ENCODE results near the gene RFX2. TPM values are rescaled to one million over a fixed set of nuclear protein-coding genes. Genes with fewer than 3 reads are reported as not detected.

RFX2 gene
- total RNA-seq, 1 experiment from 2014 or later = 3.7 TPM

DNA sequence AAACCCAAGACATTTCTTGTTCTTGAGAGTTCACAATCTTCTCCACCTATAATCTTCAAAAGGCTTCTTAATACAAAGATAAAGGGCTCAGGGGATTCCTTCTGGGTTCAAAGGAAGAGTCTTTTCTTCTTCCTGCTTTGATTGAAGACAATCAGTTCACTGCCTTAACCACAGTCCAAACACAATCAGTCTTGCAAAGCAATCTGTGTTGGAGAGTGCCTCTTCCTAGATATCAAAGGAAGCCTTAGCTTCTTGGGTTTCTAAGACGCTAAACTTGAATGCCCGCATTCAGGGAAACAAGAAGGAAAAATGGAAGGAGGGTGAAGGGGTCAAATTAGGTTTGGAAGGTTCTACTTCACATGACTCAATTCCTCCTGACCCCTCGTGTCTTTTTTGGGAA is 159.6 kb downstream of the RFX2 start:
- no peak overlapping the region for H4K91ac ChIP-seq (ENCODE audit: insufficient read length, low read depth, low read length)
- no peak overlapping the region for H2BK120ac ChIP-seq (ENCODE audit: low read depth, low read length, poor library complexity, severe bottlenecking)
- peaks cover 3% of the 10 kb centered on the region; the same call in 1 of the 2 replicates for H3K79me2 ChIP-seq (ENCODE audit: insufficient read depth, low read length)
- peaks cover 1% of the 10 kb centered on the region for H3K27me3 Mint-ChIP-seq (ENCODE audit: low read depth)
- no peak overlapping the region for H3K23ac ChIP-seq (ENCODE audit: insufficient read length, low read depth, low read length)
- peaks cover 5 to 18% (median 10%) of the 10 kb centered on the region in 3 experiments for H3K36me3 Mint-ChIP-seq (ENCODE audit: insufficient read depth in 1 of 3, low read depth in 3 of 3)
- no peak overlapping the region for H3K14ac ChIP-seq (ENCODE audit: insufficient read depth, low read length)
- WGBS (ENCODE audit: extremely low coverage, insufficient read length, low lambda C conversion rate) = no CpG with 5 or more reads among the region's 3 CpGs
- H3K27me3 ChIP-seq (ENCODE audit: insufficient read depth, low read length) = no peaks in the 10 kb centered on the region
- H3T11ph ChIP-seq (ENCODE audit: low read length) = no peak overlapping the region
- no peak overlapping the region for H2BK5ac ChIP-seq (ENCODE audit: insufficient read length, low read length)
- H3K4me2 ChIP-seq (ENCODE audit: insufficient read depth, insufficient read length, low read length) = no peak overlapping the region
- H2BK20ac ChIP-seq (ENCODE audit: low read depth, low read length, poor library complexity, severe bottlenecking) = no peak overlapping the region
- no peaks in the 10 kb centered on the region for H3K9me3 ChIP-seq (ENCODE audit: control insufficient read depth, low read depth, low read length)
- no peak overlapping the region for H2BK12ac ChIP-seq (ENCODE audit: insufficient read length, low read depth, low read length)
- no peak overlapping the region for H3K18ac ChIP-seq (ENCODE audit: insufficient read length, low read depth, low read length)
- no peak overlapping the region for H4K8ac ChIP-seq (replicated peaks; ENCODE audit: insufficient read length, low read depth, low read length)
- H2BK15ac ChIP-seq (ENCODE audit: low read depth, low read length) = no peak overlapping the region
- H3K56ac ChIP-seq (ENCODE audit: insufficient read length, low read depth, low read length) = no peak overlapping the region
- no peaks in the 10 kb centered on the region for H3K23me2 ChIP-seq (ENCODE audit: insufficient read length, low read depth, low read length, poor library complexity, severe bottlenecking)
- no peak overlapping the region for H4K5ac ChIP-seq (ENCODE audit: insufficient read length, low read depth, low read length)
- H2AFZ ChIP-seq (ENCODE audit: low read length) = no peak overlapping the region
- no peak overlapping the region for H3K4me3 Mint-ChIP-seq
- H3K79me1 ChIP-seq (ENCODE audit: insufficient read depth, low read depth, low read length, poor library complexity, severe bottlenecking) = peaks cover 10% of the 10 kb centered on the region
- DNase-seq = no peak
- H3K4me1 Mint-ChIP-seq = peaks cover 79 to 84% of the 10 kb centered on the region in 2 experiments
- H3K4me1 ChIP-seq (ENCODE audit: insufficient read depth, low read length) = peaks cover 27% of the 10 kb centered on the region
- H4K20me1 ChIP-seq (ENCODE audit: control insufficient read depth, insufficient read depth, insufficient read length) = no peaks in the 10 kb centered on the region
- H3K9me3 Mint-ChIP-seq = no peaks in the 10 kb centered on the region
- H2AK5ac ChIP-seq (ENCODE audit: insufficient read length, low read length) = no peak overlapping the region
- no peak overlapping the region for H3K4ac ChIP-seq (ENCODE audit: low read depth, low read length)
- H3K27ac ChIP-seq (ENCODE audit: insufficient read length, low read depth, low read length) = no peak overlapping the region
- H3K27ac Mint-ChIP-seq = no peak overlapping the region
- TF ChIP-seq, protein P1, sequence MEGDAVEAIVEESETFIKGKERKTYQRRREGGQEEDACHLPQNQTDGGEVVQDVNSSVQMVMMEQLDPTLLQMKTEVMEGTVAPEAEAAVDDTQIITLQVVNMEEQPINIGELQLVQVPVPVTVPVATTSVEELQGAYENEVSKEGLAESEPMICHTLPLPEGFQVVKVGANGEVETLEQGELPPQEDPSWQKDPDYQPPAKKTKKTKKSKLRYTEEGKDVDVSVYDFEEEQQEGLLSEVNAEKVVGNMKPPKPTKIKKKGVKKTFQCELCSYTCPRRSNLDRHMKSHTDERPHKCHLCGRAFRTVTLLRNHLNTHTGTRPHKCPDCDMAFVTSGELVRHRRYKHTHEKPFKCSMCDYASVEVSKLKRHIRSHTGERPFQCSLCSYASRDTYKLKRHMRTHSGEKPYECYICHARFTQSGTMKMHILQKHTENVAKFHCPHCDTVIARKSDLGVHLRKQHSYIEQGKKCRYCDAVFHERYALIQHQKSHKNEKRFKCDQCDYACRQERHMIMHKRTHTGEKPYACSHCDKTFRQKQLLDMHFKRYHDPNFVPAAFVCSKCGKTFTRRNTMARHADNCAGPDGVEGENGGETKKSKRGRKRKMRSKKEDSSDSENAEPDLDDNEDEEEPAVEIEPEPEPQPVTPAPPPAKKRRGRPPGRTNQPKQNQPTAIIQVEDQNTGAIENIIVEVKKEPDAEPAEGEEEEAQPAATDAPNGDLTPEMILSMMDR (conservative IDR thresholded peaks at IDR 0.05) = no peak
- H3K9ac ChIP-seq (ENCODE audit: extremely low read depth, insufficient read length, low read length) = no peak overlapping the region
